ENCODE measurements around the gene VRK1.

VRK1 gene

GRCh38 chr14:96909841-96910364 lies 112.7 kb downstream of the VRK1 start:
- no peak for TF ChIP-seq POLR2A (IDR thresholded peaks at IDR 0.05; ENCODE audit: extremely low read depth, insufficient read length)
- TF ChIP-seq MYC (IDR thresholded peaks at IDR 0.05; ENCODE audit: low read depth, low read length): no peak
- no peak for TF ChIP-seq CTCF (IDR thresholded peaks at IDR 0.05; ENCODE audit: low read depth, low read length)
- TF ChIP-seq MAX (IDR thresholded peaks at IDR 0.05; ENCODE audit: low read depth, low read length): no peak
- DNase-seq (ENCODE audit: low read depth): no peak
- no peak overlapping the region for H3K4me3 ChIP-seq (ENCODE audit: low read depth, low read length)

- H3K4me3 ChIP-seq (ENCODE audit: low read depth, low read length): no peak overlapping the region
- DNase-seq (ENCODE audit: low read depth): no peak
- no peak for TF ChIP-seq CTCF (IDR thresholded peaks at IDR 0.05; ENCODE audit: low read depth, low read length)
- no peak for TF ChIP-seq MAX (IDR thresholded peaks at IDR 0.05; ENCODE audit: low read depth, low read length)
- no peak for TF ChIP-seq MYC (IDR thresholded peaks at IDR 0.05; ENCODE audit: low read depth, low read length)
- no peak for TF ChIP-seq POLR2A (IDR thresholded peaks at IDR 0.05; ENCODE audit: extremely low read depth, insufficient read length)
Observed at GRCh38 chr14:96911499-96912149, 114.4 kb downstream of the VRK1 start.

- TF ChIP-seq MYC (IDR thresholded peaks at IDR 0.05; ENCODE audit: low read depth, low read length): no peak
- no peak for TF ChIP-seq MAX (IDR thresholded peaks at IDR 0.05; ENCODE audit: low read depth, low read length)
- no peak for TF ChIP-seq POLR2A (IDR thresholded peaks at IDR 0.05; ENCODE audit: extremely low read depth, insufficient read length)
- no peak for TF ChIP-seq CTCF (IDR thresholded peaks at IDR 0.05; ENCODE audit: low read depth, low read length)
- no peak for DNase-seq (ENCODE audit: low read depth)
- H3K4me3 ChIP-seq (ENCODE audit: low read depth, low read length): no peak overlapping the region
Observed at GRCh38 chr14:96914571-96915128, 117.5 kb downstream of the VRK1 start.

GRCh38 chr14:96915478-96915877 lies 118.3 kb downstream of the VRK1 start:
- TF ChIP-seq POLR2A (IDR thresholded peaks at IDR 0.05; ENCODE audit: extremely low read depth, insufficient read length): no peak
- no peak for TF ChIP-seq CTCF (IDR thresholded peaks at IDR 0.05; ENCODE audit: low read depth, low read length)
- no peak for TF ChIP-seq MAX (IDR thresholded peaks at IDR 0.05; ENCODE audit: low read depth, low read length)
- TF ChIP-seq MYC (IDR thresholded peaks at IDR 0.05; ENCODE audit: low read depth, low read length): no peak
- DNase-seq (ENCODE audit: low read depth): no peak
- no peak overlapping the region for H3K4me3 ChIP-seq (ENCODE audit: low read depth, low read length)

- no peak for DNase-seq (ENCODE audit: low read depth)
- no peak overlapping the region for H3K4me3 ChIP-seq (ENCODE audit: low read depth, low read length)
- TF ChIP-seq MAX (IDR thresholded peaks at IDR 0.05; ENCODE audit: low read depth, low read length): no peak
- no peak for TF ChIP-seq POLR2A (IDR thresholded peaks at IDR 0.05; ENCODE audit: extremely low read depth, insufficient read length)
- no peak for TF ChIP-seq CTCF (IDR thresholded peaks at IDR 0.05; ENCODE audit: low read depth, low read length)
- no peak for TF ChIP-seq MYC (IDR thresholded peaks at IDR 0.05; ENCODE audit: low read depth, low read length)
Observed at GRCh38 chr14:96916751-96917150, 119.6 kb downstream of the VRK1 start.
